ENCODE results near the gene ST6GALNAC3.

DNA sequence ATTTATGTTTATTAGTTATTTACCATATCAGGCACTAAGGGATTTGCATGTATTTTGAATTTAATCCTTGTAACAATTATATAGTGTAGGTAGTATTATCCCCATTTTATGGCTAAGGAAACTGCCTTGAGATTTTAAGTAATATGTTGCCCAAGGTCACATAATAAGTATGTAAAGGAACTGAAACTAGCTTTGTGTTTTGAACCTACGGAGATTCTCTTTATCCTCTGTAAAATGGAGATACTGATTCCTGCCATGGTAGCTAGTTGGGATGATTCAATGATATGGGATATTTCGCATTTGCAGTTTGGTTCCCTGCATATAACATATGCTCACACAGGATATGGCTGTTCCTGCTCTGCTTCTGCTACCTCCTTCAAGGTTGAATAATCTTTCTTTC is 144.3 kb downstream of the ST6GALNAC3 start:
- TF ChIP-seq CTCF (IDR thresholded peaks at IDR 0.05) (no peak), POLR2A (IDR thresholded peaks at IDR 0.05) (no peak)
